ENCODE data around the gene VSTM5.
"Not testable (repeated sequence)": the region's sequence is repeated elsewhere in the genome, so short reads cannot be mapped to it uniquely, and the experiment has no call there.

VSTM5 gene, protein sequence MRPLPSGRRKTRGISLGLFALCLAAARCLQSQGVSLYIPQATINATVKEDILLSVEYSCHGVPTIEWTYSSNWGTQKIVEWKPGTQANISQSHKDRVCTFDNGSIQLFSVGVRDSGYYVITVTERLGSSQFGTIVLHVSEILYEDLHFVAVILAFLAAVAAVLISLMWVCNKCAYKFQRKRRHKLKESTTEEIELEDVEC

DNA sequence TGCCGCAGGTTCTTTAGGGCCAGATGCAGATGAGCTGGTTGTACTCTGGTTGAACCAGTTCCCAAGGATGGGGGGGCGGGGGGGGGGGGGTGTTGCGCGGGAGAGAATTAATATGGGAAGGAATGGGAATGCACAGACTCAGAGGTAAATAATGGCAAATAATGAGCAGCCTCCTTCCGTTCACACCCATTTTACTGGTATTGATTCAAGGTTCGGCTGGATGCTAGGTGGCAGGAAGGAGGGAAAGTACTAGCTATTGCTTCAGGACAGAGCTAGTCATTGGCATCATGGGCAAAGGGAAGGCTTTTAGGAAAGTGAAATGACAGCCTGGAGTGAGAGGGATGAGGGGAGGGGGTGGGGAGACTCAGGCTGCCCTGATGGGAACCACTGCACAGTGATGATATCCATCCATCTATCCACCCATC, at the start of gene VSTM5:
VSTM5 (minus strand) TSS at position 25 of the 425 bp plus-strand sequence. CDS start 116 bp downstream, outside the sequence.
- no peak for DNase-seq (ENCODE audit: low spot score)

DNA sequence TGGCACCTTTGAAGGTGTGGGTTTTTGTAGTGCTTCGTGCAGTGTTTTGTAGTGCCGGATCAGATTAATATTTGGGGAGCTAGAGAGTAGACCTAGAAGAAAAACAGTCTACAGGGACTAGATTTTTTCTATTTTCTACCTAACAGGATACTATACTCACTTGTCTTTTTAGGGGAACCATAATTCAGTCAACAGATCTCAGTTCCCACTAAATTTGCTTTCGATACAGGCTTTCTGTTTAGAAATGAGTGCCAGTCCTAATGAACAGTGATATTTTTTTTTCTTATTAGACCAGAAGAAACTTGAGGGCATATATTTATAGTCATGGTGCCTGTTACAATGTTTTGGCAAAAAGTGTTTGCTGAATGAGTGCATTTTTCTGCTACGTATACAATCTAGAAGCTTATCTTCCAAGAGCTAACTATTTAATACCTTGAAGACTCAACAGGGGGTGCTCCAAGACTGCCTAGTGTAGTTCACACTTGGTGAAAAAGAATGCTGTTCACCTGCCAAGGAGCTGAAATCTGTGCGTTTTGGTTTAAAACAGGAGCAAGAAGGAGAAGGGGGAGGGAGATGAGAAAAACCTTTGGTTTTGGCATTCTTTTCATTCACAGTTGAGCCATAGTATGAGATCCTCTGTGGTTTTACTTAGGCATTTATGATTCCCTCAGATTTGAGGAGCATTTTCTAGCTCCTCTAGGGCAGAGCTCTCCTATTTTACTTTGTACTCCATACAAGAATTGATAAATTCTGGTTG, 44.9 kb upstream of the VSTM5 start:
- DNase-seq (ENCODE audit: low spot score), result peak; percentile 65

DNA sequence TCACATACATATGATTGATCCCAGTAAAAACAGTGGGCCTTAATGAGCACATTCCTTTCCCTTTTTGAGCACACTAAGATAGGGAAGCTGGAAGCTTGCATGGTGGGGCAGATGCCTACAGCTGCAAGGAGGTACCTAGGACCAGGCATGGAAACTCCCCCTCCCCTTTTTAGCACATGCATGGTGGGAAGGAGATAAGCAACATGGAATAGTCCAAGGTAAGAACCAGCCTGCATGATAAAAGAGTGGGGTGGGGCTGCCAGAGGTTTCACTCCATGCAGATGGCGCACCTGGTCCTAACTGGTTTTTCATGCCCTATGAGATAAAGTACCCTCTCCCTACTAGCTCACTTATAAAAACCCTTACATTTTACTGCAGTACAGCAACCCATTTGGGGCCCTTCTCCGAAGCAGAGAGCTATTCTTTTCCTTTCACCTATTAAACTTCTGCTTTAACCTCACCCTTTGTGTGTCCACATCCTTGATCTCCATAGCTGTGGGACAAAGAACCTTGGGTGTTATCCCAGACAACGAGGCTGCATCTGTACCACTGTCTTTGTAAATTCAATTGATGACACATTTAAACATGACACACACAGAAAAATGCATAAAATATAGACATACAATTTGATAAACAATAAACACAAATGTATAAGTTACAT, 40.1 kb upstream of the VSTM5 start:
- DNase-seq (ENCODE audit: low spot score), result no peak

DNA sequence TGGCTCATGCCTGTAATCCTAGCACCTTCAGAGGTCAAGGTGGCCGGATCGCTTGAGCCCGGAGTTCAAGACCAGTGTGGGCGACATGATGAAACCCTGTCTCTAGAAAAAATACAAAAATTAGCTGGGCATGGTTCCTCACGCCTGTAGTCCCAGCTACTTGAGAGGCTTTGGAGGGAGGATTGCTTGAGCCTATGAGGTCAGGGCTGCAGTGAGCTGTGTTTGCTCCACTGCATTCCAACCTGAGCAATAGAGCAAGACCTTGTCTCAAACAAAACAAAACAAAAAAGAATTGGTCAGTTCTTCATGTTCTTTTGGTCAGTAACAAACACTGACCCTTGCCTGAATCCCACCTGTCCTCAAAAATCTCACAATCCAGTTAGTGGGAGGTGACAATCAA, 36.7 kb upstream of the VSTM5 start:
- DNase-seq (ENCODE audit: low spot score), result no peak

DNA sequence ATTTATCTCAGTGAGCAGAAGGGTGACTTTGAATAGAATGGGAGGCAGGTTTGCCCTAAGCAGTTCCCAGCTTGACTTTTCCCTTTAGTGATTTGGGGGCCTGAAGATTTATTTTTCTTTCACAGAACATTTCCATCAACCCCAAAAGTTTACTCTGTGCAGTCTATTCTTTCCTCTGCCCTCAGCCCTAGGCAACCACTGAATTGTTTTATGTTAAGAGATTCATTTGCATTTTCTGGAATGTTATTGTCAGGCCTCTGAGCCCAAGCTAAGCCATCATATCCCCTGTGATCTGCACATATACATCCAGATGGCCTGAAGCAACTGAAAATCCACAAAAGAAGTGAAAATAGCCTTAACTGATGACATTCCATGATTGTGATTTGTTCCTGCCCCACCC, 28.7 kb upstream of the VSTM5 start:
- DNase-seq (ENCODE audit: low spot score), result not testable (repeated sequence)

DNA sequence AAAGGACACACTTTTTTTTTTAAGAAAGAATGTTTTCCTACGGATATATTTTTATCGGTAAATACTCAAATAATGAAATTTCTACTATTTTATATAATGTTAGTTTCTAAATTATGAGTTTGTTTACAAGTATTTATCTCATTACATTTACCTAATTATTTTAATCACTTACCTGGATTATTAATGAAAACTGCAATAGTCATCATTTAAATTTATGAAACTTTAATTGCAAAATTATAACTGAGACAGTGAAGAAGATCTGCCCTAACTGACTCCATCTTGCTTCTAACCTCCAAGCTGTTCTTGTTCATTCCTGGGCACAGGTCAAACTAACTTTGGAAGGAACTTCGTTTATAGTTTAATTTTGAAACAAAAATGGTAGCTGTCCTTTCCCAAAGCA, 25.2 kb upstream of the VSTM5 start:
- DNase-seq (ENCODE audit: low spot score), result no peak

DNA sequence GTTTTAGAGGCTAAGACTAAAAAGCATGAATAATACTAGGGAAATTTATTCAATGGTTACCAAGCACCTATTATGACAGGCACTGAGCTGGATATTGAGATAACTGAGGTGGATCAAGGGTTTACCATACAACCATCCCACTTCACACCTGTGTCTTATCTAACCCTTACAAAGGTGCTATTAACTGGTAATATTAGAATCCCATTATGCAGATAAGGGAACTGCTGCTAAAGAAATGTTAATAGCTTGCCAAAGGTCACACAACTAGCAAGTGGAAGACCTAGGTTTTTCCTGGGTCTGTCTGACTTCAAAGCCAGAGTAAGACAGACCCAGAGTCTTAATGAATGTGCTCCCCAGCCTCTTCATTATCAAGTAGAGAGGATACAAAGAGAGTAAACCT, 21.1 kb upstream of the VSTM5 start:
- no peak for DNase-seq (ENCODE audit: low spot score)

DNA sequence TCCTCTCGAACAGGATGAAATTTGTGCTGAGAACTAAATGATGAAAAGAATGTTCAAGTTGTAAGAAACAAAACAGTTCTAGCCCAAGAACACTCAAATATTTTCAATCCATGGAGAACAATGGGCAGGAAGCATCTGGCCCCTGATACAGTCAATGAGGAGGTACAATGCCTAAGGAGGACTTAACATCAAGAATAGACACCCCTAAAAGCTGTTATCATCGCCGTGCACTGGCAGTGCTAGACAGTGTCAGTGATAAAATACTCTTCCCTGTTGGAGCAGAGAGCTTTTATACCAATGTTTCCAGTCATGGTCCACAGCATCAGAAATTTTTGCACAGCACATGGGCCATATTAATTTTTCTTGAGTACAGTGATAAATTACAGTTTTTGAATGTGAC, 20.2 kb upstream of the VSTM5 start:
- no peak for DNase-seq (ENCODE audit: low spot score)

DNA sequence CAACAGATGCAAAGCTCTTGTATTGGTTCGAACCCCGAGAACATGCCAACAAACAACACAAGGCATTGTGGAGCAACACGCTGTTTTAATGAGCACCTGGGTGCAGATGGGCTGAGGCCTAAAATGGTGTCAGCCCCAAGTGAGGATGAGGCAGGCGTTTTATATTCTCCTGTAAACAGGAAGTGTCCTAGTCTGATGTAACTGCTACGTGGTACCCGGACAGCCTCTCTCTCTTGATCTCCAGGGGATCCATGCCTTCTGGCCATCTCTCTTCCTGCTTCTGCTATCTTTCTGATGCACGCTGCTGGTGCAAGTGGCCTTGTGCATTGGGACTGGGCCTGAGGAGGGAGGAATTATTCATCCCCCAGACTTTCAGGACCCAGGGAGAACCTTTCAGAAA, 19.4 kb upstream of the VSTM5 start:
- no peak for DNase-seq (ENCODE audit: low spot score)

DNA sequence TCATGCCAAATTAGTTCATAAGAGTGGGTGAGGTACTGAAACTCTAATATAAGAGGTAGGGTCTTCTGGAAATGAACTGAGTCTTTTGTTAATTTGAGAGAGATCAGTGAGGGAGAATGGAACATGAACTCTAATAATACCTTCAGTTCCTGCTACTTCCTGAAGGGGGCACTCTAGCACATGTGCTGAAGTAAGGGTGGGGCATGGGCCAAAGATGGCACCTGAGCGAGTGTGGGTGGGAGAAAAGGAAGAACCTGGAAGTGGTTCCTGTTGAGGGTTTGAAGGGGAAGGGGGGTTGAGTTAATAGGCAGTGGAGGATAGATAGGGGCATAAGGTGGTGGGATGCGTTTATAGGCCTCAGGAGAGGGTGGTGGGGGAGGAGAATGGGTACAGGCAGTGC, 18.0 kb upstream of the VSTM5 start:
- not testable (repeated sequence) for DNase-seq (ENCODE audit: low spot score)

DNA sequence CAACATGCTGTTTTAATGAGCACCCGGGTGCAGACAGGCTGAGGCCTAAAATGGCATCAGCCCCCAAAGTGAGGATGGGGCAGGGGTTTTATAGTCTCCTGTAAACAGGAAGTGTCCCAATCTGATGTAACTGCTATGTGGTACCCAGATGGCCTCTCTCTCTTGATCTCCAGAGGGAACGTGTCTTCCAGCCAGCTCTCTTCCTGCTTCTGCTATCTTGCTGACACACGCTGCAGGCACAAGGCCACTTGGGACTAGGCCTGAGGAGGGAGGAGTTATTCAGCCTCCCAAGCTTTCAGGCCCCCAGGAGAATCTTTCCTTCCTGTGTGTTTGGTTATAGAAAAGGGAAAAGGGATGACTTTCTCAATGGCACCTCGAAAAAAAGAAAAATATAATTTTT, 11.4 kb upstream of the VSTM5 start:
- no peak for DNase-seq (ENCODE audit: low spot score)

DNA sequence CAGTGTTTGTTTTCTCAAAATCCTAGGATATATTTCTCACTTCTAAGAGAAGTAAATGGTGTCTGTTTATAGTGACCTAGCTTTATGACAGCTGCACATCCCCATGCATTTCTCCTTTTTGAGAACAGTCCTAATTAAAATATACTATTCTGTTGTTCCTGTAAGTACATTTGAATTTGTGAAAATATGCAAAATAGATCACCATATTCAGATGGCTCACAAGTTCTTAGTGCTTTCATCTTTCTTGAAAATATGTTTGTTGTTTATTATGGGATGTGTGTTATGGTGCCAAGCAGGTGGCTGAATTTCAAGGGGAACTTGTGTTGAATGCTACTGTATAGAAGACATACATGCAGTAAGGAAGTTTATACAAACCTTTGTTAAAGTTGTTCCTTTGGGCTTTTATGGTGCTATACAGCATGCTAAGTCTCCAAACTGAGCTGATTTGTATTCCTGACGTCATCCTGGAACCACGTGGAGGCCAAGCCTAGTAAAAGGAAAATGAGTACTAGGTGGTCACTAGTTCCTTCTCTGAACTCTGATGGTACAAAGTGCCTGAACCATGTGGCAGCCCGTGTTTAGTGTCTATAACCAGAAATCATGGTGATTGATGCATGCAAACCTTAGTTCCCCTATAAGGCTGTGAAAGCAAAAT, 7.8 kb upstream of the VSTM5 start:
- DNase-seq (ENCODE audit: low spot score), result no peak

DNA sequence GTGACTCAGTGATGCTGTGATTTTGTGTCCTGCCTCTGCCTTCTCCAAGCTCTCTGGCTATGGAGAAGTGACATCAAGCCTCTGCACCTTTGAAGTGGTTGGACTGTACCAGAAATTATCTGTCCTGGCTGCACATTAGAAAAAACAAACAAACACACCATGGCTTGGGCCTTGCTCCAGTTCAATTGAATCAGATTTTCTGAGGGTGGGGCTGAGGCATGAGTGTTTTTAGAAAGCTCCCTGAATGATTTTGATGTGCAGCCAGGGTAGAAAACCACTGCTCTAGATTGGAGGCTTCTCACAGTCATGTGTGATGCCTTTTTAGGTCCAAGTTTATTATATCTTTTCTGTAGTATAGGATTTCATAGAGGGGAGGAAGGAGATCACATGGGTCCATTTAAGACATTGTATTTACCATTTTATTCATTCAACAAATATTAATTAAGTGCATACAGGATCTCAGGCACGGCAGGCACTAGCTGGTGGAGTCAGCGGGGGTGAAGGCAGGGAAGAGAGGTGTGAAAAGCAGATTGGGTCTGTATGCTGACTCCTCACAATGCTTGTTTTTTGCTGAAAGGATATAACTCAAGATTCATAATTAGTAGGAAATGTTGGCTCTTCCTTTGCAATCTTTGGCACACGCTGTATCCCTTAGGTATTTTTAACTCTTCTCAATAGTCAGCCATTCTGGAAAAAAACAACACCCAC, 7.1 kb upstream of the VSTM5 start:
- DNase-seq (ENCODE audit: low spot score), result peak; percentile 47

DNA sequence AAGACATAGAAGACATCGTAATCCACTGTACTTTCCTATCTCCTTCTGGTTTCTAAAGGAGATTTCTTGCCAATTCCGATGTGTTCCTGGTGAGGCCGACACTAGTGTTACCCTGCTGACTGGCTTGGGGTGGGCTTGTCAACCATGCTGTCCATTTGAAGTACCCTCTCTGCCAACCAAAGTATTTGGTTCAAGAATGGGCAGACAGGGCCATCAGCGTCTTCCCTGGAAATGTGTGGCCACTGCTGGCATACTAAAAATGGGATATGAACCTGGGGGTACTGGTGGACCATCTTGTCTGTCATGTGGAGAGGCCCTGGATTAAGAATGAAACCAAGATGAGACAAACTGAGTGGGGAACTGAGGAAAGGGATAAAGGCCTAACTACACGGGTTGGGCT, 1.8 kb upstream of the VSTM5 start:
- no peak for DNase-seq (ENCODE audit: low spot score)

DNA sequence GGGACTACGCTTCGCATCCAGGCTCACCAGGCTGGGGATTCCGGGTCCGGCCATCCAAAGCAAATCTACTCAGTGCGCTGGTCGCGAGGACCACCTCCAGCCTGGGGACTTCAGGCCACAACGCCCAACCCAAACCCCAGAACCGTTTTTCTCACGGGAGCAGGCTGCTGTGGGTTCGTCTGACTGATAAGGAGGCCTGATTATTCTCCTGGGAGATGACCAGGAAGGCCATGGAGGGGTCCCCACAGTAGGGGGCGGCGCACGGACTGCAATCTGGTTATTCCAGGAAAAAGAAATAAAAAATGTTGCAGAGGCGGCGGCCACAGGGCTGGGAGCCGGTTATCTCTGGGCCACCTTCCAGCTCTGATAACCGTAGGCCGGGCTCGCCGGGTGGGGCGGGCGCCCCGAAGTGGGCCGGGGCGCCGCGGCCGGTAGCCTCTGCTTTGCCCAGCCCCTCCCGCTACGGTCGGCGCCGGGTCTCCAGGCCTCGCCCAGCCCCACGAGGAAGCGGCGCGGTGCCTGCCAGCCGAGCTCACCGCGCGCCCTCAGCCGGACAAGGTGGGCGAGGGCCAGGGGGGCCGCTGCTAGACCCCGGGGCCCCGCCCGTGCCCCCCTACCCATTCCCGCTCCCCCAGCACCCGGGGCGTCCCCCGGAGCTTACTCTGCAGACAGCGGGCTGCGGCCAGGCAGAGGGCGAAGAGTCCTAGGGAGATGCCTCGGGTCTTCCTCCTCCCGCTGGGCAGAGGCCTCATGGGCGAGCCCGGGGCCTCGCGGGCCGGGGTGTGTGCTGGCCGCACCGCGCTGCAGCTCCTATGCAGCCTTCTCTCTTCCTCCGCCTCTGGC, 446 bp downstream of the VSTM5 start:
- no peak for DNase-seq (ENCODE audit: low spot score)

DNA sequence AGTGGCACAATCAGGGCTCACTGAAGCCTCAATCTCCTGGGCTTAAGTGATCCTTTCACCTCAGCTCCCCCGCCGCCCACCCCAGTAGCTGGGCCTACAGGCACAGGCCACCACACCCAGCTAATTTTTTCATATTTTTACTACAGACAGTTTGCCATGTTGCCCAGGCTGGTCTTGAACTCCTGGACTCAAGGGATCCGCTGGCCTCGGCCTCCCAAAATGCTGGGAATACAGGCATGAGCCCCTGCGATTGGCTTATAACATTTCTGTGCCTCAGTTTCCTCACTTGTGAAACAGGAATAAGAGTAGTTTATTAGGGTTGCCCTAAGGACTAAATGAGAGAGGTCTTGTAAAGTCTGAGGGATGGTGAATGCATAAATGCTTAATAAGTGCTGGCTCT, 1.2 kb downstream of the VSTM5 start:
- no peak for DNase-seq (ENCODE audit: low spot score)

DNA sequence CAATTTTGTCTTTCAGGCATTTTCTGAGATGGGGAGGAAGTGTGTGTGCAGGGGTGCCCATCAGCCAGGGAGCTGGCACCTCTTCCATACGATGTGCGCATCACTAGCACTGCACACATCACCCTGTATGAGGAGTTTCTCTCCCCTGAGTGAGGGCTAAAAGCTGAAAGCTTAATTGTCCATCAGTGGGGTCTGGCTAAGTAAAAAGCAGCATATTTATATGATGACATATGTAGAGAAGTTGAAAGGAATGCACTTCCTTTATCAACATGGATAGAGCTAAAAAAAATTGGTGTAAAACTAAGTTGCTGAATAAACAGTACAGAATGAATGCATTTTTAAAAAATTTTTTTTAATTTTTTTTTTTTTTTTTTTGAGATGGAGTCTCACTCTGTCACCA, 4.0 kb downstream of the VSTM5 start:
- DNase-seq (ENCODE audit: low spot score), result no peak

DNA sequence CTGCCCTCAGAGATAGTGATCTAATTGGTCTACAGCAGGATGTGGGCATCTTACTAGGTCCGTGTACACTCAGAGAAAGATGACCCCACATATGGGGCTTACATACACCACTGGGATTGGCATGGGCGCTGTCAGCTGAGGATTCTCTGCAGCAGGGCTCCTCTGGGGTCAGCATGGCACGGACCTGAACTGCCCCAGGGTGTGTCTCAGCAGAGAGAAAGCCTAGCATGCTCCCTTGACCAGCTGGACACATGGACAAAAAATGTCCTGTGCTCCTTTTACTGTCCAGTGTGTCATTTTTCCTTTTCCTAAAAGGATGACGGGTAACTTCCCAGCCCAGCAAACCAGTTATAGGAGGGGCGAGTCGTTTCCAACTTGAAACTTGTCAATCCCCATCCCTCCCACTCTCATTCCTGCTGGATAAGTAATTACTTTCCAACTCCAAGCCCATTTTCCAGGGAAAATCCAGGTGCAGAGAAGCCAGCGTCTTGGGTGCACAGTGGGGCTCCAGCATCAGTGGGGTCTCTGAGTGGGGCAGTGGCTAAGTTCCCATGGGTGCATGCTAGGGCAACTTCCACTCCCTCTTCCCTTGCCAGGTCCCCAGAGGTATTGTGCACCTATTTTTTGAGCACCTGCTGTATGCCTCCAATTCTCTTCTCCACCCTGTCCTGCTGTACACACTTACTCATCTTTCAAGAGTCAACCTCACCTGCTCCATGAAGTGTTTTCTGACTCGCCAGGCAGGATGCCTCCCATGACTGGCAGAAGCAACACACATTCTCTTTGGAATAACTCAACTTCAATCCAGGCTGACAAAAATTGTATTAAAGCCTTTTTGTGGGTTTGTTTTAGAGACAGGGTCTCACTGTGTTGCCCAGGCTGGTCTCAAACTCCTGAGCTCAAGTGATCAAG, 5.0 kb downstream of the VSTM5 start:
- no peak for DNase-seq (ENCODE audit: low spot score)

DNA sequence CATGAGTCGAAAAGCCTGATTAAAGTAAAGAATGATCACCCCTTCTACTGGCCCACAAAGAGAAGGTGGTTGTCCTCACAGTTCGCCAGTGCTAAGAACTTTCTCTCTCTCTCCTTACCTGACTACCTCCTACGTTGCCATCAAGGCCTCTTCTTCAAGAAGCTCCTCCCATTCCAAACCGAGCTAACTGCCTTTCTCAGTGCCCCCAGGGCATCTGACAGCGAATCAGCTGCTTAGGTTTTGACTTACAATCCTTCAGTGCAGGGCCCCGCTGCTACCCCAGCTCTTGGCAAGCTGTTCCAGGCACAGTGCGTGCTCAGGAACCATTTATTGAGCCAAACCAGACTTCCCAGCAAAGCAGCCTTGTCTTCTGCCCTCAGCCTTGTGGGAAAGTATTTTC, 5.8 kb downstream of the VSTM5 start:
- DNase-seq (ENCODE audit: low spot score), result no peak

DNA sequence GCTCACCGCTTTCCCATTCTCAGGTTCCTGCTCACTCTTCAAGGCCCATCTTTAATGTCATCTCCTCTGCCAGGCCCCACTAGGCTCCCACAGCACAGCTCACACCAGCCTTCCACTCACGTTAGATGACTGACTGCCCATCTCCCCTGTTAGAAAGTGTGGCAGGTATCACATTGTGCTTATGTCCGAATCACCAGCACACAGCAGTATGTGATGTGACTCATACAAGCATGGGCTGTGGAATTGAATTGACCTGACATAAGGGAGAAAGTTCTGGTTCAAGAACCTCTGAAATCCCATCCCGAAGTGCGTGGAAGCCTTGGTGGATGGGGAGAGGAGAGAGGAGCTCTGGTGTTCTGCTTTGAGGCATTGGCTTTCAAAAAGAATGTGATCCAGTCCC, 6.5 kb downstream of the VSTM5 start:
- DNase-seq (ENCODE audit: low spot score), result no peak

Measured in Ammon's horn (tissue), 1 donor.